ENCODE results near the gene MIAT.

DNA sequence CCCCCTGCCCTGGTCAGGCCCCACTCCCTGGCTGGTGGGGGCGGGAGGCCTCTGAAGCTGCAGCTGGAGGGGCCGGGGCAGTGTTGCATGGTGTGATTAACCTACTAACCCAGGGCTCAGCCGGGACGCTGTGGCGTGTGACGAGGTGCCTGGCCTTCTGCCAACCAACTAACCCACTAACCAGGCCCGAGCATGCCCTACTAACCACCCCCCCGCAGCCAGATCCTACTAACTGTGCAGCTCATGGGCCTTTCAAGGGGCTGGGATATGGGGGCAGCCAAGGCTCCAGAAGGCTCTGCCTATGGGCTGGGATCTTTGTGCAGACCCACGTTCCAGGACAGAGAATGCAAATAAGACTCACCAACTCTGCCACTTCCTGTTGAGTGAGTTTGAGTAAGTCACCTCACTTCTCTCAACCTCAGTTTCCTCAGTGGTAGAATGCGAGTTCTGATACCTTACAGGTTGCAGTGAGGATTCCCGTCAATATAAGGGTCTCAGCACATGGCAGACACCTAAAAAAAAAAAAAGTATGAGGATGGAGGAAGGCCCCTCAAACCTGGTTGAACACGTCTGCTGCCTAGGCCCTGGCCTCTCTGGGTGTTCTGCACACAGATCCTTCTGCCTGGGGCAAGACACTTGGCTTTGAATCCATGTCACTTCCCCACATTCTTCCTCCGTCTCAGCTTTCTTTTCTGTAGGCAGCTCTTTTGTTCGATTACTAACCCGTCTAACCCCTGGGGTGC, 14.1 kb downstream of the MIAT start:
- TF ChIP-seq, protein P1, sequence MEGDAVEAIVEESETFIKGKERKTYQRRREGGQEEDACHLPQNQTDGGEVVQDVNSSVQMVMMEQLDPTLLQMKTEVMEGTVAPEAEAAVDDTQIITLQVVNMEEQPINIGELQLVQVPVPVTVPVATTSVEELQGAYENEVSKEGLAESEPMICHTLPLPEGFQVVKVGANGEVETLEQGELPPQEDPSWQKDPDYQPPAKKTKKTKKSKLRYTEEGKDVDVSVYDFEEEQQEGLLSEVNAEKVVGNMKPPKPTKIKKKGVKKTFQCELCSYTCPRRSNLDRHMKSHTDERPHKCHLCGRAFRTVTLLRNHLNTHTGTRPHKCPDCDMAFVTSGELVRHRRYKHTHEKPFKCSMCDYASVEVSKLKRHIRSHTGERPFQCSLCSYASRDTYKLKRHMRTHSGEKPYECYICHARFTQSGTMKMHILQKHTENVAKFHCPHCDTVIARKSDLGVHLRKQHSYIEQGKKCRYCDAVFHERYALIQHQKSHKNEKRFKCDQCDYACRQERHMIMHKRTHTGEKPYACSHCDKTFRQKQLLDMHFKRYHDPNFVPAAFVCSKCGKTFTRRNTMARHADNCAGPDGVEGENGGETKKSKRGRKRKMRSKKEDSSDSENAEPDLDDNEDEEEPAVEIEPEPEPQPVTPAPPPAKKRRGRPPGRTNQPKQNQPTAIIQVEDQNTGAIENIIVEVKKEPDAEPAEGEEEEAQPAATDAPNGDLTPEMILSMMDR (IDR thresholded peaks at IDR 0.05) = no peak
- TF ChIP-seq POLR2A (IDR thresholded peaks at IDR 0.05) = no peak

Measured in heart left ventricle (tissue), 13 donors.